Stomach smooth muscle (tissue), 2 donors: ENCODE data around the gene AKR1C1.
"Not testable (repeated sequence)": the region's sequence is repeated elsewhere in the genome, so short reads cannot be mapped to it uniquely, and the experiment has no call there.

Experiments used
- H3K27ac ChIP-seq: one replicate; pipeline ENCODE4 v1.7.0; 2013; ENCODE audit warnings: mild to moderate bottlenecking, low read length, inconsistent platforms
- H3K27me3 ChIP-seq, 2 donors: one replicate each; pipeline ENCODE4 v1.7.0; 2013; ENCODE audit warnings: low read length in 2 of 2; ENCODE audit not compliant: insufficient read depth in 2 of 2, control insufficient read depth in 1 of 2
- H3K36me3 ChIP-seq, 2 donors: one replicate each; pipeline ENCODE4 v1.7.0; 2013; ENCODE audit warnings: low read length in 2 of 2; ENCODE audit not compliant: control insufficient read depth in 2 of 2, insufficient read depth in 2 of 2
- H3K4me1 ChIP-seq: one replicate; pipeline ENCODE4 v1.7.0; 2013; ENCODE audit warnings: low read length; ENCODE audit not compliant: control insufficient read depth, insufficient read depth
- H3K4me3 ChIP-seq, 2 donors: one replicate each; pipeline ENCODE4 v1.7.0; 2013; ENCODE audit warnings: low read length in 2 of 2
- H3K9ac ChIP-seq, 2 donors: one replicate each; pipeline ENCODE4 v1.7.0; 2013; ENCODE audit warnings: low read length in 2 of 2, mild to moderate bottlenecking in 1 of 2
- H3K9me3 ChIP-seq, 2 donors: one replicate each; pipeline ENCODE4 v1.7.0; 2013; ENCODE audit warnings: low read length in 2 of 2; ENCODE audit not compliant: control insufficient read depth in 2 of 2
- donor health status: healthy.
- donor health status: Pancreatic carcinoma.

AKR1C1 gene

GRCh38 chr10:4940073-4940428, 23.2 kb upstream of the AKR1C1 start:
- not testable (repeated sequence) for H3K27ac ChIP-seq, H3K9ac ChIP-seq, H3K36me3 ChIP-seq, H3K27me3 ChIP-seq, H3K4me3 ChIP-seq, H3K9me3 ChIP-seq
- peaks cover 12% of the 10 kb centered on the region for H3K4me1 ChIP-seq

- not testable (repeated sequence) for H3K9ac ChIP-seq, H3K27me3 ChIP-seq, H3K4me3 ChIP-seq, H3K36me3 ChIP-seq, H3K27ac ChIP-seq, H3K9me3 ChIP-seq
- H3K4me1 ChIP-seq: peaks cover 12% of the 10 kb centered on the region
Measured at GRCh38 chr10:4940909-4941308, 22.3 kb upstream of the AKR1C1 start.

- no peaks in the 10 kb centered on the region for H3K27me3 ChIP-seq
- no peak overlapping the region for H3K4me3 ChIP-seq
- H3K4me1 ChIP-seq: peaks cover 12% of the 10 kb centered on the region
- H3K36me3 ChIP-seq: no peaks in the 10 kb centered on the region
- no peak overlapping the region for H3K9ac ChIP-seq
- H3K9me3 ChIP-seq: no peaks in the 10 kb centered on the region
- peak overlapping the region; percentile 53 for H3K27ac ChIP-seq
Measured at GRCh38 chr10:4941540-4942330, 21.5 kb upstream of the AKR1C1 start.

GRCh38 chr10:4942931-4943330, 20.3 kb upstream of the AKR1C1 start:
- H3K9ac ChIP-seq, H3K36me3 ChIP-seq, H3K9me3 ChIP-seq, H3K27me3 ChIP-seq, H3K4me3 ChIP-seq: not testable (repeated sequence)
- Histone ChIP-seq H3K4me1 (peaks cover 12% of the 10 kb centered on the region), H3K27ac (peak overlapping the region; percentile 53)

GRCh38 chr10:4943416-4943815, 19.8 kb upstream of the AKR1C1 start:
- not testable (repeated sequence) for H3K27me3 ChIP-seq, H3K9me3 ChIP-seq, H3K36me3 ChIP-seq, H3K4me3 ChIP-seq, H3K9ac ChIP-seq
- peak overlapping the region; percentile 53 for H3K27ac ChIP-seq
- peaks cover 17% of the 10 kb centered on the region for H3K4me1 ChIP-seq

GRCh38 chr10:4943821-4944220, 19.4 kb upstream of the AKR1C1 start:
- Histone ChIP-seq H3K4me1 (peaks cover 19% of the 10 kb centered on the region), H3K9ac (no peak overlapping the region)

GRCh38 chr10:4944841-4945240, 18.4 kb upstream of the AKR1C1 start:
- Histone ChIP-seq H3K4me1 (peaks cover 19% of the 10 kb centered on the region), H3K4me3 (no peak overlapping the region), H3K9ac (no peak overlapping the region), H3K36me3 (no peaks in the 10 kb centered on the region), H3K9me3 (no peaks in the 10 kb centered on the region), H3K27ac (peak overlapping the region; percentile 31), H3K27me3 (no peaks in the 10 kb centered on the region)

More at GRCh38 chr10:4943821-4944220, 19.4 kb upstream of the AKR1C1 start:
- Histone ChIP-seq H3K27me3 (no peaks in the 10 kb centered on the region), H3K9me3 (no peaks in the 10 kb centered on the region), H3K36me3 (no peaks in the 10 kb centered on the region), H3K4me3 (no peak overlapping the region), H3K27ac (peak overlapping the region; percentile 53)

GRCh38 chr10:4945766-4946717, 17.2 kb upstream of the AKR1C1 start:
- Histone ChIP-seq H3K27ac (peak overlapping the region; percentile 11), H3K4me3 (no peak overlapping the region), H3K9me3 (no peaks in the 10 kb centered on the region), H3K4me1 (peaks cover 29% of the 10 kb centered on the region), H3K36me3 (no peaks in the 10 kb centered on the region), H3K27me3 (no peaks in the 10 kb centered on the region), H3K9ac (no peak overlapping the region)

- Histone ChIP-seq H3K4me1 (peaks cover 32% of the 10 kb centered on the region), H3K4me3 (peak overlapping the region in 1 of 2 donors; percentile 9), H3K9me3 (no peaks in the 10 kb centered on the region), H3K36me3 (no peaks in the 10 kb centered on the region), H3K27me3 (no peaks in the 10 kb centered on the region), H3K27ac (peak overlapping the region; percentile 56), H3K9ac (no peak overlapping the region)
Measured at GRCh38 chr10:4947039-4947634, 16.1 kb upstream of the AKR1C1 start.

- H3K4me1 ChIP-seq: peaks cover 29% of the 10 kb centered on the region
- H3K9me3 ChIP-seq: no peaks in the 10 kb centered on the region
- H3K4me3 ChIP-seq: peak overlapping the region in 1 of 2 donors; percentile 9
- peak overlapping the region; percentile 56 for H3K27ac ChIP-seq
- H3K9ac ChIP-seq: no peak overlapping the region
- no peaks in the 10 kb centered on the region for H3K36me3 ChIP-seq
- H3K27me3 ChIP-seq: no peaks in the 10 kb centered on the region
Measured at GRCh38 chr10:4947635-4948596, 15.3 kb upstream of the AKR1C1 start.
